ENCODE measurements around the gene EXD2. TPM values are rescaled to one million over a fixed set of nuclear protein-coding genes. Genes with fewer than 3 reads are reported as not detected.

The EXD2 gene
- total and polyA plus RNA-seq, 10 of the 15 experiments (the other 5 are each of a cell fraction or from before 2014, with no cell fraction given): 1.0 to 12.4 (median 4.6) TPM

DNA sequence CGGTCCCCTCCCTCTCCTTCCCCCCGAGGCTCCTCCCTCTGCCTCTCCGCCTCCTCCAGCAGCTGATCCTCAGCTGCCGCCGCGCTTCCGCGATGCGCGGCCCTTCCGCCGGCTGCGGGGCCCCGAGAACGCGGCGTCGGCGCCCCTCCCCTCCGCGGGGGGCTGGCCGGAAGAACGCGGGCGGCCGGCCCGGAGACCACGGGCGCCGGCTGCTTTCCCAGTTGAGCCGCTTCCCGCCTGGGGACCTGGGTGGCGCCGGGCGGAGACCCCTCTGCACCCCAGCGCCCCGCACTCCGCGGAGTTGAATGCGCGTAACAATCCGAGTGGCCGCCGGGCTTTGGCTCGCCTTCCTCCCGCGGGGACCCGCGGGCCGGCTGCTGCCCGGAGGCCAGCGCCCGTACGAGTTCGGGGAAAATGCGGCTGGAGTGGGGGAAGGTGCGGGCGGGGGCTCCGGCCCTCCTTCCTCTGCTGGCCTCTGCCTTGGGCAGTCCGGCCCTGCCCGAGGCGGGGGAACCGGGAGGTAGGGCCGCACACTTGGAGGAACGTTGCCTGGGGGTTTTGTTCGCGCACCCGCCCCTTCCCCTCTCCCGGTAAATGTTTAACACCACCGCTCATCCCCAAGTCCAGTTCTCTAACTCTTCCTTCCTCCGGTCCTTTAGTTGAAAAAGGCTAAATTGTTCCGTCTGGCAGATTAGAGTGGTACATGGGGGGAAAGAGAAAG, 38.0 kb upstream of the EXD2 start (continued):
- TF ChIP-seq, protein P1, sequence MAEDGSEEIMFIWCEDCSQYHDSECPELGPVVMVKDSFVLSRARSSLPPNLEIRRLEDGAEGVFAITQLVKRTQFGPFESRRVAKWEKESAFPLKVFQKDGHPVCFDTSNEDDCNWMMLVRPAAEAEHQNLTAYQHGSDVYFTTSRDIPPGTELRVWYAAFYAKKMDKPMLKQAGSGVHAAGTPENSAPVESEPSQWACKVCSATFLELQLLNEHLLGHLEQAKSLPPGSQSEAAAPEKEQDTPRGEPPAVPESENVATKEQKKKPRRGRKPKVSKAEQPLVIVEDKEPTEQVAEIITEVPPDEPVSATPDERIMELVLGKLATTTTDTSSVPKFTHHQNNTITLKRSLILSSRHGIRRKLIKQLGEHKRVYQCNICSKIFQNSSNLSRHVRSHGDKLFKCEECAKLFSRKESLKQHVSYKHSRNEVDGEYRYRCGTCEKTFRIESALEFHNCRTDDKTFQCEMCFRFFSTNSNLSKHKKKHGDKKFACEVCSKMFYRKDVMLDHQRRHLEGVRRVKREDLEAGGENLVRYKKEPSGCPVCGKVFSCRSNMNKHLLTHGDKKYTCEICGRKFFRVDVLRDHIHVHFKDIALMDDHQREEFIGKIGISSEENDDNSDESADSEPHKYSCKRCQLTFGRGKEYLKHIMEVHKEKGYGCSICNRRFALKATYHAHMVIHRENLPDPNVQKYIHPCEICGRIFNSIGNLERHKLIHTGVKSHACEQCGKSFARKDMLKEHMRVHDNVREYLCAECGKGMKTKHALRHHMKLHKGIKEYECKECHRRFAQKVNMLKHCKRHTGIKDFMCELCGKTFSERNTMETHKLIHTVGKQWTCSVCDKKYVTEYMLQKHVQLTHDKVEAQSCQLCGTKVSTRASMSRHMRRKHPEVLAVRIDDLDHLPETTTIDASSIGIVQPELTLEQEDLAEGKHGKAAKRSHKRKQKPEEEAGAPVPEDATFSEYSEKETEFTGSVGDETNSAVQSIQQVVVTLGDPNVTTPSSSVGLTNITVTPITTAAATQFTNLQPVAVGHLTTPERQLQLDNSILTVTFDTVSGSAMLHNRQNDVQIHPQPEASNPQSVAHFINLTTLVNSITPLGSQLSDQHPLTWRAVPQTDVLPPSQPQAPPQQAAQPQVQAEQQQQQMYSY (CRISPR knock-in tag; IDR thresholded peaks at IDR 0.05): no peak
- TF ChIP-seq ZNF384 (IDR thresholded peaks at IDR 0.05; ENCODE audit: borderline replicate concordance, low read depth, low read length): no peak
- TF ChIP-seq STAT1 (conservative IDR thresholded peaks at IDR 0.05): no peak
- peak; percentile 51; the same call in 1 of the 2 replicates for TF ChIP-seq ZNF217 (IDR thresholded peaks at IDR 0.05)
- TF ChIP-seq, protein P2, sequence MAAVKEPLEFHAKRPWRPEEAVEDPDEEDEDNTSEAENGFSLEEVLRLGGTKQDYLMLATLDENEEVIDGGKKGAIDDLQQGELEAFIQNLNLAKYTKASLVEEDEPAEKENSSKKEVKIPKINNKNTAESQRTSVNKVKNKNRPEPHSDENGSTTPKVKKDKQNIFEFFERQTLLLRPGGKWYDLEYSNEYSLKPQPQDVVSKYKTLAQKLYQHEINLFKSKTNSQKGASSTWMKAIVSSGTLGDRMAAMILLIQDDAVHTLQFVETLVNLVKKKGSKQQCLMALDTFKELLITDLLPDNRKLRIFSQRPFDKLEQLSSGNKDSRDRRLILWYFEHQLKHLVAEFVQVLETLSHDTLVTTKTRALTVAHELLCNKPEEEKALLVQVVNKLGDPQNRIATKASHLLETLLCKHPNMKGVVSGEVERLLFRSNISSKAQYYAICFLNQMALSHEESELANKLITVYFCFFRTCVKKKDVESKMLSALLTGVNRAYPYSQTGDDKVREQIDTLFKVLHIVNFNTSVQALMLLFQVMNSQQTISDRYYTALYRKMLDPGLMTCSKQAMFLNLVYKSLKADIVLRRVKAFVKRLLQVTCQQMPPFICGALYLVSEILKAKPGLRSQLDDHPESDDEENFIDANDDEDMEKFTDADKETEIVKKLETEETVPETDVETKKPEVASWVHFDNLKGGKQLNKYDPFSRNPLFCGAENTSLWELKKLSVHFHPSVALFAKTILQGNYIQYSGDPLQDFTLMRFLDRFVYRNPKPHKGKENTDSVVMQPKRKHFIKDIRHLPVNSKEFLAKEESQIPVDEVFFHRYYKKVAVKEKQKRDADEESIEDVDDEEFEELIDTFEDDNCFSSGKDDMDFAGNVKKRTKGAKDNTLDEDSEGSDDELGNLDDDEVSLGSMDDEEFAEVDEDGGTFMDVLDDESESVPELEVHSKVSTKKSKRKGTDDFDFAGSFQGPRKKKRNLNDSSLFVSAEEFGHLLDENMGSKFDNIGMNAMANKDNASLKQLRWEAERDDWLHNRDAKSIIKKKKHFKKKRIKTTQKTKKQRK (IDR thresholded peaks at IDR 0.05; ENCODE audit: low read depth, low read length): no peak
- TF ChIP-seq SP1 (IDR thresholded peaks at IDR 0.05; ENCODE audit: low read depth, low read length): no peak
- no peak for TF ChIP-seq FOXK2 (IDR thresholded peaks at IDR 0.05)
- TF ChIP-seq, protein P3, sequence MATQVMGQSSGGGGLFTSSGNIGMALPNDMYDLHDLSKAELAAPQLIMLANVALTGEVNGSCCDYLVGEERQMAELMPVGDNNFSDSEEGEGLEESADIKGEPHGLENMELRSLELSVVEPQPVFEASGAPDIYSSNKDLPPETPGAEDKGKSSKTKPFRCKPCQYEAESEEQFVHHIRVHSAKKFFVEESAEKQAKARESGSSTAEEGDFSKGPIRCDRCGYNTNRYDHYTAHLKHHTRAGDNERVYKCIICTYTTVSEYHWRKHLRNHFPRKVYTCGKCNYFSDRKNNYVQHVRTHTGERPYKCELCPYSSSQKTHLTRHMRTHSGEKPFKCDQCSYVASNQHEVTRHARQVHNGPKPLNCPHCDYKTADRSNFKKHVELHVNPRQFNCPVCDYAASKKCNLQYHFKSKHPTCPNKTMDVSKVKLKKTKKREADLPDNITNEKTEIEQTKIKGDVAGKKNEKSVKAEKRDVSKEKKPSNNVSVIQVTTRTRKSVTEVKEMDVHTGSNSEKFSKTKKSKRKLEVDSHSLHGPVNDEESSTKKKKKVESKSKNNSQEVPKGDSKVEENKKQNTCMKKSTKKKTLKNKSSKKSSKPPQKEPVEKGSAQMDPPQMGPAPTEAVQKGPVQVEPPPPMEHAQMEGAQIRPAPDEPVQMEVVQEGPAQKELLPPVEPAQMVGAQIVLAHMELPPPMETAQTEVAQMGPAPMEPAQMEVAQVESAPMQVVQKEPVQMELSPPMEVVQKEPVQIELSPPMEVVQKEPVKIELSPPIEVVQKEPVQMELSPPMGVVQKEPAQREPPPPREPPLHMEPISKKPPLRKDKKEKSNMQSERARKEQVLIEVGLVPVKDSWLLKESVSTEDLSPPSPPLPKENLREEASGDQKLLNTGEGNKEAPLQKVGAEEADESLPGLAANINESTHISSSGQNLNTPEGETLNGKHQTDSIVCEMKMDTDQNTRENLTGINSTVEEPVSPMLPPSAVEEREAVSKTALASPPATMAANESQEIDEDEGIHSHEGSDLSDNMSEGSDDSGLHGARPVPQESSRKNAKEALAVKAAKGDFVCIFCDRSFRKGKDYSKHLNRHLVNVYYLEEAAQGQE (IDR thresholded peaks at IDR 0.05; ENCODE audit: low read depth, low read length): no peak
- TF ChIP-seq, protein P4, sequence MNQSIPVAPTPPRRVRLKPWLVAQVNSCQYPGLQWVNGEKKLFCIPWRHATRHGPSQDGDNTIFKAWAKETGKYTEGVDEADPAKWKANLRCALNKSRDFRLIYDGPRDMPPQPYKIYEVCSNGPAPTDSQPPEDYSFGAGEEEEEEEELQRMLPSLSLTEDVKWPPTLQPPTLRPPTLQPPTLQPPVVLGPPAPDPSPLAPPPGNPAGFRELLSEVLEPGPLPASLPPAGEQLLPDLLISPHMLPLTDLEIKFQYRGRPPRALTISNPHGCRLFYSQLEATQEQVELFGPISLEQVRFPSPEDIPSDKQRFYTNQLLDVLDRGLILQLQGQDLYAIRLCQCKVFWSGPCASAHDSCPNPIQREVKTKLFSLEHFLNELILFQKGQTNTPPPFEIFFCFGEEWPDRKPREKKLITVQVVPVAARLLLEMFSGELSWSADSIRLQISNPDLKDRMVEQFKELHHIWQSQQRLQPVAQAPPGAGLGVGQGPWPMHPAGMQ (IDR thresholded peaks at IDR 0.05; ENCODE audit: borderline replicate concordance): no peak
- TF ChIP-seq SRF (IDR thresholded peaks at IDR 0.05; ENCODE audit: low read depth in 2 of 2, low read length in 2 of 2): no peak
- TF ChIP-seq, protein P5, sequence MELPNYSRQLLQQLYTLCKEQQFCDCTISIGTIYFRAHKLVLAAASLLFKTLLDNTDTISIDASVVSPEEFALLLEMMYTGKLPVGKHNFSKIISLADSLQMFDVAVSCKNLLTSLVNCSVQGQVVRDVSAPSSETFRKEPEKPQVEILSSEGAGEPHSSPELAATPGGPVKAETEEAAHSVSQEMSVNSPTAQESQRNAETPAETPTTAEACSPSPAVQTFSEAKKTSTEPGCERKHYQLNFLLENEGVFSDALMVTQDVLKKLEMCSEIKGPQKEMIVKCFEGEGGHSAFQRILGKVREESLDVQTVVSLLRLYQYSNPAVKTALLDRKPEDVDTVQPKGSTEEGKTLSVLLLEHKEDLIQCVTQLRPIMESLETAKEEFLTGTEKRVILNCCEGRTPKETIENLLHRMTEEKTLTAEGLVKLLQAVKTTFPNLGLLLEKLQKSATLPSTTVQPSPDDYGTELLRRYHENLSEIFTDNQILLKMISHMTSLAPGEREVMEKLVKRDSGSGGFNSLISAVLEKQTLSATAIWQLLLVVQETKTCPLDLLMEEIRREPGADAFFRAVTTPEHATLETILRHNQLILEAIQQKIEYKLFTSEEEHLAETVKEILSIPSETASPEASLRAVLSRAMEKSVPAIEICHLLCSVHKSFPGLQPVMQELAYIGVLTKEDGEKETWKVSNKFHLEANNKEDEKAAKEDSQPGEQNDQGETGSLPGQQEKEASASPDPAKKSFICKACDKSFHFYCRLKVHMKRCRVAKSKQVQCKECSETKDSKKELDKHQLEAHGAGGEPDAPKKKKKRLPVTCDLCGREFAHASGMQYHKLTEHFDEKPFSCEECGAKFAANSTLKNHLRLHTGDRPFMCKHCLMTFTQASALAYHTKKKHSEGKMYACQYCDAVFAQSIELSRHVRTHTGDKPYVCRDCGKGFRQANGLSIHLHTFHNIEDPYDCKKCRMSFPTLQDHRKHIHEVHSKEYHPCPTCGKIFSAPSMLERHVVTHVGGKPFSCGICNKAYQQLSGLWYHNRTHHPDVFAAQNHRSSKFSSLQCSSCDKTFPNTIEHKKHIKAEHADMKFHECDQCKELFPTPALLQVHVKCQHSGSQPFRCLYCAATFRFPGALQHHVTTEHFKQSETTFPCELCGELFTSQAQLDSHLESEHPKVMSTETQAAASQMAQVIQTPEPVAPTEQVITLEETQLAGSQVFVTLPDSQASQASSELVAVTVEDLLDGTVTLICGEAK (IDR thresholded peaks at IDR 0.05; ENCODE audit: borderline replicate concordance): no peak
- TF ChIP-seq BCL11A (IDR thresholded peaks at IDR 0.05; ENCODE audit: low read depth, low read length): no peak
